HepG2 (cell line): ENCODE data around the gene GGT1. TPM values are rescaled to one million over a fixed set of nuclear protein-coding genes. Genes with fewer than 3 reads are reported as not detected.
"Not testable (repeated sequence)": the region's sequence is repeated elsewhere in the genome, so short reads cannot be mapped to it uniquely, and the experiment has no call there.

Experiments used
- ATAC-seq: fragments of 200-7000 bp; cut with Tn5 transposase; 3 replicates; pipeline ENCODE4 v1.9.1; 2020; ENCODE audit warnings: mild to moderate bottlenecking, moderate library complexity
- BruUV-seq: library from RNA; stranded (reverse); fragments of 400-500 nt; replicated peaks from 2 replicates; lab custom pipeline; 2021; lab: Mats Ljungman, UMichigan
- CTCF ChIA-PET: fragments of 300-600 bp; formaldehyde crosslinking; extraction: SDS; loops from one replicate; lab custom pipeline; 2021; ENCODE audit warnings: low total read pairs, inconsistent platforms, low intra/inter-chr PET ratio; lab: Yijun Ruan, JAX
- POLR2A ChIA-PET: fragments of 350-600 bp; sonication (Branson Sonifier 250); formaldehyde crosslinking; loops from one replicate; lab custom pipeline; 2020; ENCODE audit warnings: antibody characterized with exemption, inconsistent platforms; lab: Yijun Ruan, JAX
- DNase-seq: peaks from one replicate; pipeline ENCODE4 v3.0.0-alpha.2; 2015; ENCODE audit warnings: low spot score
- FAIRE-seq: peaks from 3 replicates; lab custom pipeline; 2011; peaks lifted over from hg19 to GRCh38; lab: Jason Lieb, UNC
- H2AFZ ChIP-seq: one replicate; pipeline ENCODE4 v1.6.1; 2011; ENCODE audit warnings: low read length, inconsistent platforms
- H3K27ac ChIP-seq: fragments of 300-600 bp; 3 replicates; pipeline ENCODE4 v1.8.0; 2011; ENCODE audit warnings: mixed run types, mild to moderate bottlenecking, mixed read lengths, low read length, inconsistent platforms; ENCODE audit not compliant: insufficient read depth; ENCODE audit errors: extremely low read length
- H3K27me3 ChIP-seq, 2 experiments: fragments of 200-600 bp in 1 of 2; 2 replicates in 1 of 2; 3 replicates in 1 of 2; pipeline versions ENCODE4 v1.6.0 to v1.8.0; 2011; ENCODE audit warnings: low read length in 2 of 2, mild to moderate bottlenecking in 2 of 2, moderate library complexity in 2 of 2, inconsistent platforms in 1 of 2; ENCODE audit not compliant: insufficient read depth in 2 of 2, control insufficient read depth in 1 of 2
- H3K36me3 ChIP-seq, 2 experiments: fragments of 200-600 bp in 1 of 2; replicated peaks in 1 of 2; 2 replicates in 1 of 2; 3 replicates in 1 of 2; pipeline versions ENCODE4 v1.5.1 to v1.8.0; 2011; ENCODE audit warnings: low read length in 2 of 2, inconsistent platforms in 1 of 2; ENCODE audit not compliant: insufficient read depth in 2 of 2, control insufficient read depth in 1 of 2
- H3K4me1 ChIP-seq: 2 replicates; pipeline ENCODE4 v1.5.1; 2012; ENCODE audit warnings: low read length, inconsistent platforms; ENCODE audit not compliant: insufficient read depth
- H3K4me2 ChIP-seq: 2 replicates; pipeline ENCODE4 v1.6.0; 2011; ENCODE audit warnings: low read depth, low read length, inconsistent platforms
- H3K4me3 ChIP-seq, 3 experiments: fragments of 200-600 bp in 1 of 3; sonication (generic), shearing (Covaris generic) in 1 of 3; replicated peaks in 1 of 3; 2 replicates each; pipeline ENCODE4 v1.5.1; 2011 to 2016; ENCODE audit warnings: low read length in 3 of 3, inconsistent platforms in 2 of 3, low read depth in 2 of 3, mild to moderate bottlenecking in 2 of 3, control low read depth in 1 of 3, mixed read lengths in 1 of 3; ENCODE audit not compliant: insufficient read depth in 1 of 3
- H3K79me2 ChIP-seq: one replicate; pipeline ENCODE4 v1.6.1; 2011; ENCODE audit warnings: low read length, inconsistent platforms; ENCODE audit not compliant: insufficient read depth
- H3K9ac ChIP-seq: 2 replicates; pipeline ENCODE4 v1.6.0; 2011; ENCODE audit warnings: mild to moderate bottlenecking, low read depth, low read length, inconsistent platforms; ENCODE audit not compliant: insufficient read depth
- H3K9me3 ChIP-seq: 2 replicates; pipeline ENCODE4 v1.5.1; 2012; ENCODE audit warnings: mild to moderate bottlenecking, low read length
- H4K20me1 ChIP-seq: 2 replicates; pipeline ENCODE4 v1.6.0; 2011; ENCODE audit warnings: inconsistent platforms, mild to moderate bottlenecking, low read length, moderate library complexity; ENCODE audit not compliant: insufficient read depth
- ETV5 ChIP-seq: IDR thresholded peaks from 2 replicates; pipeline ENCODE4 v1.6.1; 2018; ENCODE audit warnings: missing biosample characterization, missing genetic modification reagents, inconsistent platforms, borderline replicate concordance
- NR2F6 ChIP-seq, 2 experiments: IDR thresholded peaks; 2 replicates each; pipeline ENCODE4 v1.6.1; 2016; ENCODE audit warnings: antibody characterized with exemption in 1 of 2, mild to moderate bottlenecking in 1 of 2
- RAD21 ChIP-seq: fragments of 450-650 bp; formaldehyde crosslinking; IDR thresholded peaks from 2 replicates; pipeline ENCODE4 v1.5.0; 2020; ENCODE audit warnings: mild to moderate bottlenecking
- STAG1 ChIP-seq: sonication (generic); formaldehyde crosslinking; IDR thresholded peaks from 2 replicates; pipeline ENCODE4 v1.4.0; 2020; ENCODE audit warnings: missing genetic modification reagents
- TBX2 ChIP-seq: sonication (generic); formaldehyde crosslinking; IDR thresholded peaks from 2 replicates; pipeline ENCODE4 v1.5.0; 2020; ENCODE audit warnings: missing genetic modification reagents, mild to moderate bottlenecking, borderline replicate concordance
- ZNF629 ChIP-seq: sonication (generic); formaldehyde crosslinking; conservative IDR thresholded peaks from 2 replicates; pipeline ENCODE4 v1.5.0; 2020; ENCODE audit warnings: missing genetic modification reagents
- ZNF768 ChIP-seq: sonication (generic); formaldehyde crosslinking; IDR thresholded peaks from 2 replicates; pipeline ENCODE4 v1.4.0; 2020; ENCODE audit warnings: missing genetic modification reagents
- WGBS: methylation state at CpG from one replicate; pipeline ENCODE4 v1.1.6; 2017; ENCODE audit warnings: low lambda C conversion rate; 5-methylcytosine and 5-hydroxymethylcytosine counted together
- in situ Hi-C: cut with HindIII; loops from 2 replicates; pipeline ENCODE4 v1.10.0; 2017; ENCODE audit warnings: low pct_unique_long_range_greater_than_20kb; ENCODE audit not compliant: extremely low pct_ligation_motif_present
- intact Hi-C: fragments of 100-400 bp; cut with micrococcal nuclease; formaldehyde crosslinking; loops from one replicate; pipeline ENCODE4 v1.10.0; 2022; ENCODE audit not compliant: unreplicated experiment
- polyA plus RNA-seq, 8 experiments: library from polyadenylated mRNA; depleted of rRNA in 3 of 8; stranded (reverse) in 7 of 8; unstranded in 1 of 8; fragments of >200 nt; fragmentation: Illumina TruSeq in 4 of 8; extraction: Trizol in 4 of 8; gene quantifications; 2 replicates each; pipeline versions ENCODE4 v1.2.1 to v1.2.3, GENCODE V29; 2011 to 2016; ENCODE audit warnings: low read depth in 4 of 8, missing spikeins in 1 of 8, mixed read lengths in 1 of 8; ENCODE audit not compliant: insufficient read depth in 1 of 8
- total RNA-seq, 5 experiments: library from RNA; depleted of rRNA; stranded (reverse); fragments of >200 nt; fragmentation: Illumina TruSeq; extraction: Trizol; gene quantifications; 2 replicates each; pipeline ENCODE4 v1.2.3, GENCODE V29; 2016; ENCODE audit warnings: low read depth in 1 of 5
- TF ChIP-seq, protein P1 (sequence below): sonication (generic); IDR thresholded peaks from 2 replicates; pipeline ENCODE4 v1.6.1; 2016; ENCODE audit warnings: low read depth, borderline replicate concordance
- TF ChIP-seq, protein P2 (sequence below): sonication (generic); formaldehyde crosslinking; IDR thresholded peaks from 2 replicates; pipeline ENCODE4 v1.5.1; 2020; ENCODE audit warnings: mild to moderate bottlenecking, missing genetic modification reagents, moderate library complexity
- TF ChIP-seq, protein P3 (sequence below): sonication (generic); formaldehyde crosslinking; IDR thresholded peaks from 2 replicates; pipeline ENCODE4 v1.5.0; 2020; ENCODE audit warnings: mild to moderate bottlenecking, missing genetic modification reagents, moderate library complexity

GGT1 gene
- total and polyA plus RNA-seq, 2 of the 13 experiments (the other 11 are each of a cell fraction or from before 2014, with no cell fraction given), result 29.9 to 103 TPM

DNA sequence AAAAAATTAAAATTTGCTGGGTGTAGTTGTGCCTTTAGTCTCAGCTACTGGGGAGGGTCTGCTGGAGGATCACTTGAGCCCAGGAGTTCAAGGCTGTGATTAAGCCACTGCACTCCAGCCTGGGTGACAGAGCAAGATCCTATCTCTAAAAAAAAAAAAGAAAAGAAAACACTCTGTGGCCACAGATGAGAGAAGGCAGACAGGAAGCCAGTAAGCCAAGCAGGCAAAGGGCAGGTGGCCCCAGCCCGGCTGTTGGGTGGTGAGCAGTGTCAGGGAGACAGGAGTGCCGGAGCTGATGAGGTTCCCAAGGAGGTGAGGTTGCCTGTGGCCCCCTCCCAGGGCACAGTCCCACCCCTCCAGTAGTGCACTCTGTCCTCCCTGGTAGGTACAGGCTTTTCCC, 19.6 kb downstream of the GGT1 start (continued):
- TF ChIP-seq ETV5 (CRISPR knock-in tag) (peak; percentile 68; the same call in 1 of the 2 replicates), NR2F6 (CRISPR knock-in tag; IDR thresholded peaks at IDR 0.05) (0 out of 2 replicates have a peak, but pooled peaks have one; percentile 9), TBX2 (CRISPR knock-in tag) (peak; percentile 16; the same call in 1 of the 2 replicates)
- TF ChIP-seq NR2F6 (IDR thresholded peaks at IDR 0.05), result not testable (repeated sequence)

DNA sequence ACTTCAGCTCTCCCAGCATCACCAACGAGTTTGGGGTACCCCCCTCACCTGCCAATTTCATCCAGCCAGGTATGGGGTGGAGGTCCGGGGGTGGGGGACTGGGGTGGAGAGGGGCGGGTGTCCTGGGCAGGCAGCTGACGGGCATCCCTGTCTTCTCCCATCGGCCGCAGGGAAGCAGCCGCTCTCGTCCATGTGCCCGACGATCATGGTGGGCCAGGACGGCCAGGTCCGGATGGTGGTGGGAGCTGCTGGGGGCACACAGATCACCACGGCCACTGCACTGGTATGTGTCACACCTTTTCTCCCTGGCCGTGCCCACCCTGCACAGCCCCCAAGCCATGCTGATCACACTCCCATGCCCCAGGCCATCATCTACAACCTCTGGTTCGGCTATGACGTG, 24.9 kb downstream of the GGT1 start:
- CTCF ChIA-PET, FAIRE-seq, H2AFZ ChIP-seq, H3K79me2 ChIP-seq, BruUV-seq, H3K9ac ChIP-seq, H3K27ac ChIP-seq, H3K36me3 ChIP-seq, in situ Hi-C loops, DNase-seq, POLR2A ChIA-PET, H4K20me1 ChIP-seq, intact Hi-C loops, H3K9me3 ChIP-seq, H3K4me2 ChIP-seq, ATAC-seq, H3K27me3 ChIP-seq, H3K4me3 ChIP-seq: not testable (repeated sequence)
- peaks cover 25% of the 10 kb centered on the region for H3K4me1 ChIP-seq
- WGBS, result 100% methylated on average over 2 of the region's 16 CpGs

DNA sequence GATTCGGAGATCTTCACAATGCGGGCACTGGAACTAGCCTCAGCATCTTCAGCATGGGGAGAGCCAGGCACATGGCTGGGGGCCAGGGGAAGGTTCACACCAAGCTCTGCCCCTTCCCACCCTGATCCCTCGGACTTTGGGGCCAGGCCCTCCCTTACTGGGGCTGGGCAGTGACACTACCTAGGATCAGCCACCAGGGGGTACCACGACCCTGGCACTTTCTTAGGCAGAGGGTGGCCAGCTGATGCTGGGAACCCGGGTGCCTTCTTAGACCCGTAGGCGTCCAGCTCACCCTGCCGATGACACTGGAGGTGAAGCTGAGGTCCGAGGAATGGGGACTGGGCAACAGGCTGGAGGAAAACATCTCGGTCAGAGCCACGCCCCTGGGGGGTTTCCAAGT, 26.1 kb downstream of the GGT1 start:
- intact Hi-C loops, H3K4me3 ChIP-seq: not testable (repeated sequence)
- TF ChIP-seq ZNF768 (CRISPR knock-in tag) (peak; percentile 80; the same call in 1 of the 2 replicates), ZNF629 (CRISPR knock-in tag) (peak; percentile 62), STAG1 (CRISPR knock-in tag) (peak; percentile 48), RAD21 (peak; percentile 44)
- TF ChIP-seq, protein P1, sequence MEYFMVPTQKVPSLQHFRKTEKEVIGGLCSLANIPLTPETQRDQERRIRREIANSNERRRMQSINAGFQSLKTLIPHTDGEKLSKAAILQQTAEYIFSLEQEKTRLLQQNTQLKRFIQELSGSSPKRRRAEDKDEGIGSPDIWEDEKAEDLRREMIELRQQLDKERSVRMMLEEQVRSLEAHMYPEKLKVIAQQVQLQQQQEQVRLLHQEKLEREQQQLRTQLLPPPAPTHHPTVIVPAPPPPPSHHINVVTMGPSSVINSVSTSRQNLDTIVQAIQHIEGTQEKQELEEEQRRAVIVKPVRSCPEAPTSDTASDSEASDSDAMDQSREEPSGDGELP, result peak; percentile 9; the same call in 1 of the 2 replicates
- TF ChIP-seq, protein P2, sequence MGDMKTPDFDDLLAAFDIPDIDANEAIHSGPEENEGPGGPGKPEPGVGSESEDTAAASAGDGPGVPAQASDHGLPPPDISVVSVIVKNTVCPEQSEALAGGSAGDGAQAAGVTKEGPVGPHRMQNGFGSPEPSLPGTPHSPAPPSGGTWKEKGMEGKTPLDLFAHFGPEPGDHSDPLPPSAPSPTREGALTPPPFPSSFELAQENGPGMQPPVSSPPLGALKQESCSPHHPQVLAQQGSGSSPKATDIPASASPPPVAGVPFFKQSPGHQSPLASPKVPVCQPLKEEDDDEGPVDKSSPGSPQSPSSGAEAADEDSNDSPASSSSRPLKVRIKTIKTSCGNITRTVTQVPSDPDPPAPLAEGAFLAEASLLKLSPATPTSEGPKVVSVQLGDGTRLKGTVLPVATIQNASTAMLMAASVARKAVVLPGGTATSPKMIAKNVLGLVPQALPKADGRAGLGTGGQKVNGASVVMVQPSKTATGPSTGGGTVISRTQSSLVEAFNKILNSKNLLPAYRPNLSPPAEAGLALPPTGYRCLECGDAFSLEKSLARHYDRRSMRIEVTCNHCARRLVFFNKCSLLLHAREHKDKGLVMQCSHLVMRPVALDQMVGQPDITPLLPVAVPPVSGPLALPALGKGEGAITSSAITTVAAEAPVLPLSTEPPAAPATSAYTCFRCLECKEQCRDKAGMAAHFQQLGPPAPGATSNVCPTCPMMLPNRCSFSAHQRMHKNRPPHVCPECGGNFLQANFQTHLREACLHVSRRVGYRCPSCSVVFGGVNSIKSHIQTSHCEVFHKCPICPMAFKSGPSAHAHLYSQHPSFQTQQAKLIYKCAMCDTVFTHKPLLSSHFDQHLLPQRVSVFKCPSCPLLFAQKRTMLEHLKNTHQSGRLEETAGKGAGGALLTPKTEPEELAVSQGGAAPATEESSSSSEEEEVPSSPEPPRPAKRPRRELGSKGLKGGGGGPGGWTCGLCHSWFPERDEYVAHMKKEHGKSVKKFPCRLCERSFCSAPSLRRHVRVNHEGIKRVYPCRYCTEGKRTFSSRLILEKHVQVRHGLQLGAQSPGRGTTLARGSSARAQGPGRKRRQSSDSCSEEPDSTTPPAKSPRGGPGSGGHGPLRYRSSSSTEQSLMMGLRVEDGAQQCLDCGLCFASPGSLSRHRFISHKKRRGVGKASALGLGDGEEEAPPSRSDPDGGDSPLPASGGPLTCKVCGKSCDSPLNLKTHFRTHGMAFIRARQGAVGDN, result 0 out of 2 replicates have a peak, but pooled peaks have one; percentile 20
- TF ChIP-seq, protein P3, sequence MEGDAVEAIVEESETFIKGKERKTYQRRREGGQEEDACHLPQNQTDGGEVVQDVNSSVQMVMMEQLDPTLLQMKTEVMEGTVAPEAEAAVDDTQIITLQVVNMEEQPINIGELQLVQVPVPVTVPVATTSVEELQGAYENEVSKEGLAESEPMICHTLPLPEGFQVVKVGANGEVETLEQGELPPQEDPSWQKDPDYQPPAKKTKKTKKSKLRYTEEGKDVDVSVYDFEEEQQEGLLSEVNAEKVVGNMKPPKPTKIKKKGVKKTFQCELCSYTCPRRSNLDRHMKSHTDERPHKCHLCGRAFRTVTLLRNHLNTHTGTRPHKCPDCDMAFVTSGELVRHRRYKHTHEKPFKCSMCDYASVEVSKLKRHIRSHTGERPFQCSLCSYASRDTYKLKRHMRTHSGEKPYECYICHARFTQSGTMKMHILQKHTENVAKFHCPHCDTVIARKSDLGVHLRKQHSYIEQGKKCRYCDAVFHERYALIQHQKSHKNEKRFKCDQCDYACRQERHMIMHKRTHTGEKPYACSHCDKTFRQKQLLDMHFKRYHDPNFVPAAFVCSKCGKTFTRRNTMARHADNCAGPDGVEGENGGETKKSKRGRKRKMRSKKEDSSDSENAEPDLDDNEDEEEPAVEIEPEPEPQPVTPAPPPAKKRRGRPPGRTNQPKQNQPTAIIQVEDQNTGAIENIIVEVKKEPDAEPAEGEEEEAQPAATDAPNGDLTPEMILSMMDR, result peak; percentile 51
- TF ChIP-seq, all 625 proteins: peak for 7; not testable (repeated sequence) for 618
- H4K20me1 ChIP-seq, BruUV-seq, H2AFZ ChIP-seq, H3K9me3 ChIP-seq, H3K9ac ChIP-seq, H3K27ac ChIP-seq, CTCF ChIA-PET, DNase-seq, FAIRE-seq, H3K36me3 ChIP-seq, ATAC-seq, in situ Hi-C loops, H3K4me2 ChIP-seq, POLR2A ChIA-PET, H3K27me3 ChIP-seq, H3K79me2 ChIP-seq: not testable (repeated sequence)
- 67% methylated on average over 3 of the region's 11 CpGs for WGBS
- peaks cover 35% of the 10 kb centered on the region for H3K4me1 ChIP-seq
